Dermis blood vessel endothelial cell (primary cell): ENCODE data around the gene VSIR. TPM values are rescaled to one million over a fixed set of nuclear protein-coding genes. Genes with fewer than 3 reads are reported as not detected.

Experiments
- DNase-seq: peaks from one replicate; pipeline ENCODE4 v3.0.0; 2010
- total RNA-seq: library from RNA; depleted of rRNA; stranded (reverse); fragments of >200 nt; gene quantifications from 2 replicates; pipeline ENCODE4 v1.2.3, GENCODE V29; 2014

Gene VSIR
- total RNA-seq, 1 donor from 2014 or later, result 42.2 TPM

GRCh38 chr10:71711052-71711623, 62.2 kb downstream of the VSIR start:
- DNase-seq, result no peak

- DNase-seq, result no peak
Measured at GRCh38 chr10:71710519-71710918, 62.8 kb downstream of the VSIR start.

GRCh38 chr10:71708897-71709882, 64.1 kb downstream of the VSIR start:
- no peak for DNase-seq

GRCh38 chr10:71708301-71708703, 65.0 kb downstream of the VSIR start:
- peak; percentile 68 for DNase-seq

GRCh38 chr10:71707240-71707789, 66.0 kb downstream of the VSIR start:
- DNase-seq, result no peak

- no peak for DNase-seq
Measured at GRCh38 chr10:71706216-71707121, 66.9 kb downstream of the VSIR start.

GRCh38 chr10:71705582-71705981, 67.7 kb downstream of the VSIR start:
- DNase-seq, result no peak

GRCh38 chr10:71704816-71705215, 68.5 kb downstream of the VSIR start:
- DNase-seq, result no peak

- no peak for DNase-seq
Measured at GRCh38 chr10:71703577-71703976, 69.7 kb downstream of the VSIR start.

GRCh38 chr10:71701496-71702132, 71.7 kb downstream of the VSIR start:
- no peak for DNase-seq

GRCh38 chr10:71700731-71701368, 72.5 kb downstream of the VSIR start:
- DNase-seq, result no peak

GRCh38 chr10:71698737-71699136, 74.6 kb downstream of the VSIR start:
- DNase-seq, result no peak

GRCh38 chr10:71697938-71698709, 75.2 kb downstream of the VSIR start:
- DNase-seq, result no peak

Other genes starting within 250 kb of the VSIR start
- gene C10orf105, start 53.7 kb downstream of the VSIR start, total RNA-seq, result under 0.01 and 0.05 TPM in 2 replicates
- gene PSAP, start 77.7 kb upstream of the VSIR start, total RNA-seq, result 763 and 907 TPM in 2 replicates
- 7.0 TPM in 2 replicates for gene CHST3, start 190.9 kb upstream of the VSIR start, total RNA-seq